Right atrium auricular region (tissue), 2 donors: ENCODE measurements around the gene PTCRA. TPM values are rescaled to one million over a fixed set of nuclear protein-coding genes. Genes with fewer than 3 reads are reported as not detected.
"Not testable (repeated sequence)": the region's sequence is repeated elsewhere in the genome, so short reads cannot be mapped to it uniquely, and the experiment has no call there.

Experiments
- DNase-seq: peaks from one replicate; pipeline ENCODE4 v3.0.0-alpha.2; 2019; ENCODE audit warnings: low spot score
- H3K27ac ChIP-seq, 2 donors: fragments of 200-600 bp; sonication (generic); 1 replicate in 1 of 2; 2 replicates in 1 of 2; pipeline ENCODE4 v1.5.1; 2016 to 2019
- H3K27me3 ChIP-seq, 2 donors: fragments of 200-600 bp; sonication (generic); one replicate each; pipeline versions ENCODE4 v1.5.1 to v1.6.0; 2017 to 2019
- H3K36me3 ChIP-seq: fragments of 200-600 bp; sonication (generic); one replicate; pipeline ENCODE4 v1.5.1; 2016
- H3K4me1 ChIP-seq, 2 donors: fragments of 200-600 bp; sonication (generic); one replicate each; pipeline versions ENCODE4 v1.5.1 to v1.6.0; 2017 to 2019
- H3K4me3 ChIP-seq, 2 donors: fragments of 200-600 bp; sonication (generic); 1 replicate in 1 of 2; 2 replicates in 1 of 2; pipeline ENCODE4 v1.5.1; 2017 to 2019; ENCODE audit warnings: mild to moderate bottlenecking in 1 of 2, moderate library complexity in 1 of 2
- H3K9me3 ChIP-seq, 2 donors: fragments of 200-600 bp; sonication (generic); one replicate each; pipeline ENCODE4 v1.5.1; 2019
- CTCF ChIP-seq, 2 donors: fragments of 200-600 bp; sonication (generic); IDR thresholded peaks; one replicate each; pipeline ENCODE4 v1.5.1; 2019; ENCODE audit warnings: antibody characterized with exemption in 2 of 2
- total RNA-seq, 2 donors: library from RNA; depleted of rRNA; stranded (reverse); fragments of >200 nt; gene quantifications; one replicate each; pipeline ENCODE4 v1.1.0, GENCODE V29; 2016

Gene PTCRA
- total RNA-seq, 2 donors from 2014 or later = 1.6 TPM; not detected in 1

- no peak overlapping the region for H3K27ac ChIP-seq
- no peaks in the 10 kb centered on the region for H3K9me3 ChIP-seq
- no peaks in the 10 kb centered on the region for H3K27me3 ChIP-seq
- no peak for DNase-seq
- H3K36me3 ChIP-seq = no peaks in the 10 kb centered on the region
- H3K4me1 ChIP-seq = peaks cover 0 to 36% of the 10 kb centered on the region in 2 donors
- no peak for TF ChIP-seq CTCF (IDR thresholded peaks at IDR 0.05)
- H3K4me3 ChIP-seq = no peak overlapping the region
Observed at GRCh38 chr6:42899871-42900270, 16.0 kb upstream of the PTCRA start.

DNA sequence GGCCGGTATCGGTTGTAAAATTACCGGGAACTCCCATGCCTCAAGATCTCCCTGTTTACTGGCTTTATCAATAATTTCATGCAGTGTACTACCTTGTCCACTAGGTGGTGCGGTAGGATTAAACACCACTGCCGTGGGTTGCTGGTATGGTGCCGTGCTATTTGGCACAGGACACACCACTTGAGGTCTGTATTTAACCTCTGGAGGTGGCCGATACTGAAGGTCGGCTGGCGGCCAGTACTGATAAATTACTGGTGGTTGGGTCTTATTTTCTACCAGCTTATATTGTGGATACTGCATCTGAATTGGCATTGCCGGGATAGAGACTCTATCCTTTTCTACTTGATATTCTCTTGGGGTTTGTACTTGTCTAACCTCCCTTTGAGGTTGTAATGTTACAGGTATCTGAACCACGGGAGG is 14.3 kb upstream of the PTCRA start:
- Histone ChIP-seq H3K4me1 (peaks cover 0 to 36% of the 10 kb centered on the region in 2 donors), H3K27me3 (no peaks in the 10 kb centered on the region), H3K36me3 (no peaks in the 10 kb centered on the region), H3K4me3 (no peak overlapping the region), H3K27ac (peak overlapping the region; percentile 19 to 77), H3K9me3 (no peaks in the 10 kb centered on the region)
- peak; percentile 74 to 96 for TF ChIP-seq CTCF (IDR thresholded peaks at IDR 0.05)
- DNase-seq = peak; percentile 86

GRCh38 chr6:42902429-42903263 is 13.2 kb upstream of the PTCRA start:
- not testable (repeated sequence) for H3K9me3 ChIP-seq, H3K4me3 ChIP-seq, H3K36me3 ChIP-seq, DNase-seq, H3K27me3 ChIP-seq
- Histone ChIP-seq H3K27ac (peak overlapping the region; percentile 42 to 77), H3K4me1 (peaks cover 0 to 36% of the 10 kb centered on the region in 2 donors)

- no peak for DNase-seq
- Histone ChIP-seq H3K27ac (no peak overlapping the region), H3K27me3 (no peaks in the 10 kb centered on the region), H3K36me3 (no peaks in the 10 kb centered on the region), H3K9me3 (no peaks in the 10 kb centered on the region), H3K4me3 (no peak overlapping the region), H3K4me1 (peaks cover 0 to 28% of the 10 kb centered on the region in 2 donors)
- no peak for TF ChIP-seq CTCF (IDR thresholded peaks at IDR 0.05)
Observed at GRCh38 chr6:42904467-42904866, 11.4 kb upstream of the PTCRA start.

DNA sequence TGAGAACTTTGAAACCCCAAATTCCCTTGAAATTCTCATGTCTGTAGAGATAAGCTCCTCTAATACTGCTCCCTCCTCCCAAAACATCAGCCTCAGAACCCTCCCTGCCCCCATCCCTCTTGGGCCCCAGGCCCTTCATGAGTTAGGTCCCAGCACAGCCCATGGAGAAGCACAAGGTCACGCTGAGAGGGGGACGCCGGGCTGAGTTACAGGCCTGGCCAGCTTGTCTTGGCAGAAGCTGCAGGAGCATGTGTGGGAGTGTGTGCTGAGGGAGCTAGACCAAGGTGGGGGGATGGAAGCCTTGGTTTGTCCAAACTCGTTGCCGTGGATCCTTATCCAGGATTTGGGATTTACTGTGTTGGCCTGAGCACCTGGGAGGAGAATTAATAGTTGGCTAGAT is 8.5 kb upstream of the PTCRA start:
- Histone ChIP-seq H3K27ac (no peak overlapping the region), H3K4me3 (no peak overlapping the region), H3K4me1 (peaks cover 0 to 23% of the 10 kb centered on the region in 2 donors), H3K27me3 (peaks cover 0 to 5% of the 10 kb centered on the region in 2 donors), H3K9me3 (no peaks in the 10 kb centered on the region), H3K36me3 (no peaks in the 10 kb centered on the region)
- TF ChIP-seq CTCF (IDR thresholded peaks at IDR 0.05) = no peak
- DNase-seq = no peak

- H3K27ac ChIP-seq = no peak overlapping the region
- H3K4me3 ChIP-seq = no peak overlapping the region
- H3K9me3 ChIP-seq = no peaks in the 10 kb centered on the region
- DNase-seq = no peak
- H3K4me1 ChIP-seq = peaks cover 0 to 10% of the 10 kb centered on the region in 2 donors
- peaks cover 0 to 5% of the 10 kb centered on the region in 2 donors for H3K27me3 ChIP-seq
- no peaks in the 10 kb centered on the region for H3K36me3 ChIP-seq
- no peak for TF ChIP-seq CTCF (IDR thresholded peaks at IDR 0.05)
Observed at GRCh38 chr6:42909835-42910234, 6.0 kb upstream of the PTCRA start.
